ENCODE results near the gene RIPK3. TPM values are rescaled to one million over a fixed set of nuclear protein-coding genes. Genes with fewer than 3 reads are reported as not detected.

The RIPK3 gene
- total RNA-seq, 1 experiment from 2014 or later, result 11.0 TPM

DNA sequence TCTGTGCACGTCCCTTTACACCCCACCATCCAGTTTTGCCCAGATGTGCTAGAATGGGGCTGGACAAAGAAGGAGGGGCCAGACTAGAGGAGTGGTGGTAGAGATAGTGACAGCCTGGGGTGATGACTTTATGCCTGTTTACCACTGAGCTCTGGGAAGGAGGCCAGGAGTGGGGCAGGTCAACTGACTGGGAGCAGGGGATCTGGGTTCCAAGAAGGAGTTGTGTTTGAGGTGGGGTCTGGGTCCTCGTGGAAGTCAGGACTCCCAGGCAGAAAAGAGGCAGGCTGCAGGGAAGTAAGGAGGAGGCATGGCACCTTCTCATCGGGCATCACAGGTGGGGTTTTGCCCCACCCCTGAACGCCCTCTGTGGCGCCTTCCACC is 29.5 kb downstream of the RIPK3 start:
- Mint-ChIP-seq H3K36me3 (ENCODE audit: insufficient read depth, unreplicated experiment) (peaks cover 40% of the 10 kb centered on the region), H3K9me3 (ENCODE audit: low read depth, unreplicated experiment) (no peaks in the 10 kb centered on the region), H3K27ac (ENCODE audit: unreplicated experiment) (no peak overlapping the region), H3K4me1 (ENCODE audit: low read depth, unreplicated experiment) (peaks cover 21% of the 10 kb centered on the region), H3K27me3 (ENCODE audit: unreplicated experiment) (no peaks in the 10 kb centered on the region), H3K4me3 (ENCODE audit: low read depth, unreplicated experiment) (no peak overlapping the region)
- intact Hi-C loops (cut with micrococcal nuclease; ENCODE audit: unreplicated experiment), result no loop called here
- CTCF ChIA-PET, result no interaction called here
- TF ChIP-seq, protein P1, sequence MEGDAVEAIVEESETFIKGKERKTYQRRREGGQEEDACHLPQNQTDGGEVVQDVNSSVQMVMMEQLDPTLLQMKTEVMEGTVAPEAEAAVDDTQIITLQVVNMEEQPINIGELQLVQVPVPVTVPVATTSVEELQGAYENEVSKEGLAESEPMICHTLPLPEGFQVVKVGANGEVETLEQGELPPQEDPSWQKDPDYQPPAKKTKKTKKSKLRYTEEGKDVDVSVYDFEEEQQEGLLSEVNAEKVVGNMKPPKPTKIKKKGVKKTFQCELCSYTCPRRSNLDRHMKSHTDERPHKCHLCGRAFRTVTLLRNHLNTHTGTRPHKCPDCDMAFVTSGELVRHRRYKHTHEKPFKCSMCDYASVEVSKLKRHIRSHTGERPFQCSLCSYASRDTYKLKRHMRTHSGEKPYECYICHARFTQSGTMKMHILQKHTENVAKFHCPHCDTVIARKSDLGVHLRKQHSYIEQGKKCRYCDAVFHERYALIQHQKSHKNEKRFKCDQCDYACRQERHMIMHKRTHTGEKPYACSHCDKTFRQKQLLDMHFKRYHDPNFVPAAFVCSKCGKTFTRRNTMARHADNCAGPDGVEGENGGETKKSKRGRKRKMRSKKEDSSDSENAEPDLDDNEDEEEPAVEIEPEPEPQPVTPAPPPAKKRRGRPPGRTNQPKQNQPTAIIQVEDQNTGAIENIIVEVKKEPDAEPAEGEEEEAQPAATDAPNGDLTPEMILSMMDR (IDR thresholded peaks at IDR 0.05; ENCODE audit: unreplicated experiment), result no peak
- DNase-seq, result no peak
- no TSS peak for BruUV-seq (replicated peaks)

DNA sequence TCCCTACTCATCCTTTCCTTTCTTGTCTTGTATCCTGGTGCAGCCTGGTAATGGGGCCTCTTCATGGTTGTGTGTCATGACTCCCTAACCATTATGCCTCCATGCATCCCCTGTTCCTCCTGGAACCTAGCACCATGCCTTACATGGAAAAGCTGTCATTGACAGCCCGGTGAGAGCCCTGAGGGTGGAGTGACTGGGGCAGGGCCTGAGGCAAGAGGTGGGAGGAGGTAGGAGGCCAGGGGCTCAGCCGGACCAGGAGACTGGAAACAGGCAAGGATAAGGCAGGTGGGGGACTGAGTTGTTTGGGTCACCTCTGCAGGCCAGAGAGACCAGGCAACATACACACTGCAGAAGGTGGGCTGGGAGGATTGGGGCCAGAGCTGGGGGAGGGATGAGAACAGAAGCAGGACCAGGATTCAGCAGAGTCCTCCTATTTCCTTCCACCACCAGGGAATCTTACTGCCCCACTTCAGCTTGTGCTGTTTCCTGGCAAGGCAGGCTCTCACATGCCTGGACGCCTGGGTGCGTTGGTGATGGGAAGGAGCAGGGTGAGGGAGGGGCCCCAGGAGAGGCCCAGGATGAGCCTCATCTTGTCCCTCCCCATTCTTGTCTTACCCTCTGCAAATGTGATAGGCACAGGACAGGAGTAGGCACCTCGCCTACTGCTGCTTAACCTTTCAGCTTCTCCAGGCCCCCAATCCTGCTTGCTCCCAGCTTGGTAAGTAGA is 30.1 kb downstream of the RIPK3 start, which contains the start of gene LTB4R2:
Gene LTB4R2 (plus strand): TSS at position 603 of the 727 bp plus-strand sequence. CDS start 525 bp downstream, outside the sequence.
- H3K4me3 Mint-ChIP-seq (ENCODE audit: low read depth, unreplicated experiment), result no peak within 1 kb of the TSS
- CTCF ChIA-PET, result no interaction called here
- no peaks in the 10 kb centered on the region for H3K27me3 Mint-ChIP-seq (ENCODE audit: unreplicated experiment)
- TF ChIP-seq, protein P1 (IDR thresholded peaks at IDR 0.05; ENCODE audit: unreplicated experiment), result no peak
- no peak within 1 kb of the TSS for H3K27ac Mint-ChIP-seq (ENCODE audit: unreplicated experiment)
- BruUV-seq (replicated peaks), result no TSS peak
- DNase-seq, result no peak
- no peaks in the 10 kb centered on the region for H3K9me3 Mint-ChIP-seq (ENCODE audit: low read depth, unreplicated experiment)
- intact Hi-C loops (cut with micrococcal nuclease; ENCODE audit: unreplicated experiment), result no loop called here
- H3K36me3 Mint-ChIP-seq (ENCODE audit: insufficient read depth, unreplicated experiment), result peaks cover 40% of the 10 kb centered on the region
- peaks cover 21% of the 10 kb centered on the region for H3K4me1 Mint-ChIP-seq (ENCODE audit: low read depth, unreplicated experiment)

DNA sequence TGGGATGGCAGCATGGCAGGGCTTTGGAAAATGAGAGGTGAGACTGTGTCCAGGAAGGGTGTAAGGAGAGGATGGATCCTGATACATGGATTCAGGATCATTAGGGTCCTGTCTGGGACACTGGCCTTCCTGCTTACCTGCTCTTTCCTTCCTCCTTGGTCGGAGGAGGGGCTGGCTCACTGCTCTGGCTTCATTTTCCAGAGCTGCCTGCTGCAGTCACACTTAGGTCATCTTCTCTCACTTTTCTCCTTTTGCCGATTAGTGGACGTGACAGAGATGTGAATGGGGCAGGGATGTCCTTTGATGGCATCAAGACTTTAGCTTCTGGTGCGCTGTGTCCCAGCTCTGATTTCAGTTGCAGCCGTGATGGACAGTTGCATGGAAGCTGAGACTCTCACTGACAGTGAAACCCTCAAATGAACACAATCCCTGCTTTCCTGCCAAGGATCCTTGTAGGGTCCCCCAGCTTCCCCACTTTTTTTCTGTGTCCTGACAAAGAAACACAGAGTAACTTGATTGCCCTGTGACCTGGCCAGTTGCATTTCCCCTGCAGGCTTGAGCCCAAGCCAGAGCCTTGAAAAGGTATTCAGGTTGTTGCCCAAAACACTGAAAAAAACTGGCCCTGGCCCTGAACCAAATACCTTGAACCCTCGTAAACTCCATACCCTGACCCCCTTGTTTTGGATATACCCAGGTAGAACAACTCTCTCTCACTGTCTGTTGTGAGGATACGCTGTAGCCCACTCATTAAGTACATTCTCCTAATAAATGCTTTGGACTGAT is 31.3 kb downstream of the RIPK3 start:
- Mint-ChIP-seq H3K4me3 (ENCODE audit: low read depth, unreplicated experiment) (no peak overlapping the region), H3K27ac (ENCODE audit: unreplicated experiment) (peak overlapping the region; percentile 63), H3K27me3 (ENCODE audit: unreplicated experiment) (no peaks in the 10 kb centered on the region), H3K9me3 (ENCODE audit: low read depth, unreplicated experiment) (no peaks in the 10 kb centered on the region), H3K4me1 (ENCODE audit: low read depth, unreplicated experiment) (peaks cover 21% of the 10 kb centered on the region), H3K36me3 (ENCODE audit: insufficient read depth, unreplicated experiment) (peaks cover 44% of the 10 kb centered on the region)
- no peak for DNase-seq
- no TSS peak for BruUV-seq (replicated peaks)
- TF ChIP-seq, protein P1 (IDR thresholded peaks at IDR 0.05; ENCODE audit: unreplicated experiment), result no peak
- CTCF ChIA-PET, result interaction anchor here (0.5 to 2.2 kb wide), 12 partner anchors 8 to 122 kb away, joined by 3 to 18 read pairs (median 4); partner anchors contain the start of genes DHRS1, KHNYN, MDP1 and NOP9
- intact Hi-C loops (cut with micrococcal nuclease; ENCODE audit: unreplicated experiment), result no loop called here

DNA sequence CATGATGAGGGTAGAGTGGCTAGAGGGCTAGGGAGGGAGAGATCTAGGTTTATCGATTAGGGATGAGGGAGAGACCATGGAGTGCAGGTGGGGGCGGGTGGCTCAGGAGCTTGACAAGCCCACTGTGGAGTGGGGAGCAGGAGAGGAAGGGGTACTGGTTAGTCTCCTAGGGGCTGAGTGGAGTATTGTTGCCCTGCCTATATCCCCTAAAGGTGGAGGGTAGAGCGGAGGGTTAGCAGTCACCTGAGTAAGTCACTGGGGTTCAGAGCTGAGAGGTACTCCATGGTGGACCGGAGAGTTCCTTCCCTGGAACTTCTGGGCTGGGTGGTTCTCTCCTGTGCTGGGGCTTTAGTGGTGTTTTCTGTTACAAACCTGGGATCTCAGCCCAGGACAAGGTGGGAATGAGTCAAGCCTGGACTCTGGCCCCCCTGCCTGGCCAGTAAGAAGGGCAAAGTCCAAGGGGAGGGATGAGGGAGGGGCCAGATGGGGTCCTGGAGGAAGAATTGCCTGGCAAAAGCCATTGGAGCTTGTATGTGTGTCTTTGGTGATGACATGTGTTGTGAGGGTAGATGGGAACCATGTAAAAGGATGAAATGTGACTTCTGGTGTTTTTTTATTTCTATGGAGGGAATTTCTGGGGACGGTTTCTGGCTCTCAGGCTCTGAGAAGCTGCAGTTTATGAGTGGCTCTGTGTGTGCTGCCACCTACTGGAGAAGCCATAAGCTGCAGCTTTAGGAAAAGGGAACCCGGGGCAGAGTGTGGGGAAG is 32.0 kb downstream of the RIPK3 start, which contains the start of gene CIDEB:
Gene CIDEB (minus strand): TSS at position 403 of the 767 bp plus-strand sequence. CDS start 119 bp downstream, at position 284.
- CTCF ChIA-PET, result interaction anchor here (0.5 to 2.2 kb wide), 13 partner anchors 8 to 123 kb away, joined by 3 to 18 read pairs (median 5); partner anchors contain the start of genes DHRS1, KHNYN, MDP1 and NOP9
- H3K36me3 Mint-ChIP-seq (ENCODE audit: insufficient read depth, unreplicated experiment), result peaks cover 44% of the 10 kb centered on the region
- no TSS peak for BruUV-seq (replicated peaks)
- TF ChIP-seq, protein P1 (IDR thresholded peaks at IDR 0.05; ENCODE audit: unreplicated experiment), result peak; percentile 86
- H3K27ac Mint-ChIP-seq (ENCODE audit: unreplicated experiment), result peak within 1 kb of the TSS; percentile 63
- H3K4me1 Mint-ChIP-seq (ENCODE audit: low read depth, unreplicated experiment), result peaks cover 21% of the 10 kb centered on the region
- no peaks in the 10 kb centered on the region for H3K9me3 Mint-ChIP-seq (ENCODE audit: low read depth, unreplicated experiment)
- peak; percentile 65 for DNase-seq
- peak within 1 kb of the TSS; percentile 35 for H3K4me3 Mint-ChIP-seq (ENCODE audit: low read depth, unreplicated experiment)
- intact Hi-C loops (cut with micrococcal nuclease; ENCODE audit: unreplicated experiment), result no loop called here
- H3K27me3 Mint-ChIP-seq (ENCODE audit: unreplicated experiment), result no peaks in the 10 kb centered on the region
